Smooth muscle cell (in vitro differentiated cells): ENCODE measurements around the gene PLCXD3. TPM values are rescaled to one million over a fixed set of nuclear protein-coding genes. Genes with fewer than 3 reads are reported as not detected.
A peak's percentile ranks its signal among the peaks of the same experiment; 100 is the strongest.

ENCODE experiments used
- DNase-seq: peaks from one replicate; lab custom pipeline; 2025; ENCODE audit not compliant: unreplicated experiment; lab: John Stamatoyannopoulos, UW
- H2AFZ ChIP-seq: fragments of 200-600 bp; sonication (generic); 2 replicates; pipeline ENCODE4 v1.6.0; 2016; ENCODE audit warnings: antibody characterized with exemption, low read depth, mild to moderate bottlenecking
- H3F3A ChIP-seq: fragments of 200-600 bp; sonication (generic); 2 replicates; pipeline ENCODE4 v1.6.0; 2017; ENCODE audit warnings: antibody characterized with exemption, low read depth
- H3K27ac ChIP-seq: fragments of 200-600 bp; sonication (generic); 2 replicates; pipeline ENCODE4 v1.5.1; 2016; ENCODE audit warnings: low read depth, mild to moderate bottlenecking
- H3K27me3 ChIP-seq: fragments of 200-600 bp; sonication (generic); 2 replicates; pipeline ENCODE4 v1.6.1; 2016; ENCODE audit warnings: low read depth, mild to moderate bottlenecking
- H3K36me3 ChIP-seq: fragments of 200-600 bp; sonication (generic); 2 replicates; pipeline ENCODE4 v1.5.1; 2016; ENCODE audit warnings: low read depth
- H3K4me1 ChIP-seq: fragments of 200-600 bp; sonication (generic); 2 replicates; pipeline ENCODE4 v1.5.1; 2016; ENCODE audit warnings: low read depth
- H3K4me2 ChIP-seq: fragments of 200-600 bp; sonication (generic); 2 replicates; pipeline ENCODE4 v1.6.0; 2016; ENCODE audit warnings: mild to moderate bottlenecking
- H3K4me3 ChIP-seq: fragments of 200-600 bp; sonication (generic); 2 replicates; pipeline ENCODE4 v1.5.1; 2016; ENCODE audit warnings: mild to moderate bottlenecking
- H3K79me2 ChIP-seq: fragments of 200-600 bp; sonication (generic); 2 replicates; pipeline ENCODE4 v1.6.0; 2016; ENCODE audit warnings: low read depth, mild to moderate bottlenecking
- H3K9ac ChIP-seq: fragments of 200-600 bp; sonication (generic); 2 replicates; pipeline ENCODE4 v1.6.0; 2016; ENCODE audit warnings: low read depth
- H3K9me3 ChIP-seq: fragments of 200-600 bp; sonication (generic); replicated peaks from 2 replicates; pipeline ENCODE4 v1.5.1; 2016; ENCODE audit warnings: low read depth
- H4K20me1 ChIP-seq: fragments of 200-600 bp; sonication (generic); 2 replicates; pipeline ENCODE4 v1.6.0; 2016; ENCODE audit warnings: low read depth
- CTCF ChIP-seq: fragments of 200-600 bp; sonication (generic); IDR thresholded peaks from 2 replicates; pipeline ENCODE4 v1.5.1; 2017; ENCODE audit warnings: borderline replicate concordance, mild to moderate bottlenecking, antibody characterized with exemption; ENCODE audit not compliant: insufficient read depth, poor library complexity, severe bottlenecking
- WGBS: methylation state at CpG from one replicate; pipeline ENCODE4 v1.1.7; 2016; ENCODE audit warnings: low lambda C conversion rate; 5-methylcytosine and 5-hydroxymethylcytosine counted together
- polyA plus RNA-seq: library from polyadenylated mRNA; unstranded; fragments of >200 nt; fragmentation: Nextera tagmentation; extraction: Ambion mirVana; gene quantifications from 2 replicates; pipeline ENCODE4 v1.2.1, GENCODE V29; 2016
- total RNA-seq: library from RNA; depleted of rRNA; stranded (reverse); fragments of >200 nt; gene quantifications from 2 replicates; pipeline ENCODE4 v1.2.3, GENCODE V29; 2014

PLCXD3 gene
- total and polyA plus RNA-seq, 2 experiments from 2014 or later = 0.09 TPM; not detected in 1

GRCh38 chr5:41410737-41411136, 99.7 kb downstream of the PLCXD3 start:
- no peak overlapping the region for H2AFZ ChIP-seq
- WGBS = 83% methylated on average over 4 of the region's 4 CpGs
- DNase-seq = no peak
- H3K4me3 ChIP-seq = no peak overlapping the region
- H3K27ac ChIP-seq = no peak overlapping the region
- H4K20me1 ChIP-seq = no peaks in the 10 kb centered on the region
- no peaks in the 10 kb centered on the region for H3F3A ChIP-seq
- no peaks in the 10 kb centered on the region for H3K27me3 ChIP-seq
- H3K4me1 ChIP-seq = no peaks in the 10 kb centered on the region
- no peaks in the 10 kb centered on the region for H3K79me2 ChIP-seq
- H3K36me3 ChIP-seq = no peaks in the 10 kb centered on the region
- no peak overlapping the region for H3K4me2 ChIP-seq
- TF ChIP-seq CTCF = no peak
- no peak overlapping the region for H3K9ac ChIP-seq
- H3K9me3 ChIP-seq = no peaks in the 10 kb centered on the region

GRCh38 chr5:41410307-41410706, 100.1 kb downstream of the PLCXD3 start:
- Histone ChIP-seq H3K27me3 (no peaks in the 10 kb centered on the region), H3K4me3 (no peak overlapping the region), H3K36me3 (no peaks in the 10 kb centered on the region), H3K27ac (no peak overlapping the region), H2AFZ (no peak overlapping the region), H3F3A (no peaks in the 10 kb centered on the region), H3K9me3 (no peaks in the 10 kb centered on the region), H3K79me2 (no peaks in the 10 kb centered on the region), H3K9ac (no peak overlapping the region), H3K4me1 (no peaks in the 10 kb centered on the region), H4K20me1 (no peaks in the 10 kb centered on the region), H3K4me2 (no peak overlapping the region)
- 86% methylated on average over 9 of the region's 9 CpGs for WGBS
- TF ChIP-seq CTCF = no peak
- no peak for DNase-seq

GRCh38 chr5:41408676-41409443, 101.5 kb downstream of the PLCXD3 start:
- H4K20me1 ChIP-seq = no peaks in the 10 kb centered on the region
- no peaks in the 10 kb centered on the region for H3F3A ChIP-seq
- TF ChIP-seq CTCF = no peak
- DNase-seq = no peak
- no peaks in the 10 kb centered on the region for H3K79me2 ChIP-seq
- H3K9ac ChIP-seq = no peak overlapping the region
- H3K27ac ChIP-seq = peak overlapping the region; percentile 1
- H3K4me3 ChIP-seq = no peak overlapping the region
- no peaks in the 10 kb centered on the region for H3K9me3 ChIP-seq
- H3K4me2 ChIP-seq = peak overlapping the region; percentile 2
- WGBS = 51% methylated on average over 6 of the region's 6 CpGs
- no peaks in the 10 kb centered on the region for H3K36me3 ChIP-seq
- no peaks in the 10 kb centered on the region for H3K4me1 ChIP-seq
- H3K27me3 ChIP-seq = no peaks in the 10 kb centered on the region
- no peak overlapping the region for H2AFZ ChIP-seq

- Histone ChIP-seq H3K4me3 (peak overlapping the region; percentile 16), H3K4me2 (no peak overlapping the region), H3K9ac (no peak overlapping the region), H3K4me1 (no peaks in the 10 kb centered on the region), H3K36me3 (no peaks in the 10 kb centered on the region), H3K79me2 (no peaks in the 10 kb centered on the region), H3K27me3 (no peaks in the 10 kb centered on the region), H4K20me1 (no peaks in the 10 kb centered on the region), H3K9me3 (no peaks in the 10 kb centered on the region), H2AFZ (no peak overlapping the region), H3F3A (no peaks in the 10 kb centered on the region), H3K27ac (no peak overlapping the region)
- 87% methylated on average over 1 of the region's 1 CpG for WGBS
- no peak for TF ChIP-seq CTCF
- DNase-seq = no peak
Observed at GRCh38 chr5:41406936-41407335, 103.5 kb downstream of the PLCXD3 start.
